A673 (cell line): Measurements from ENCODE around the gene CREB3L2. TPM values are rescaled to one million over a fixed set of nuclear protein-coding genes. Genes with fewer than 3 reads are reported as not detected.
A peak's percentile ranks its signal among the peaks of the same experiment; 100 is the strongest.

Experiments
- BruUV-seq: library from RNA; stranded (reverse); fragments of 400-500 nt; replicated peaks from 2 replicates; lab custom pipeline; 2021; lab: Mats Ljungman, UMichigan
- CTCF ChIA-PET: fragments of 300-600 bp; sonication (Branson Sonifier 250); formaldehyde crosslinking; loops from one replicate; lab custom pipeline; 2022; ENCODE audit warnings: antibody characterized with exemption; lab: Charles Lee
- POLR2A ChIA-PET: fragments of 300-600 bp; sonication (Branson Sonifier 250); formaldehyde crosslinking; loops from one replicate; lab custom pipeline; 2022; ENCODE audit warnings: antibody characterized with exemption; ENCODE audit not compliant: low non-redundant PET; lab: Charles Lee
- DNase-seq: peaks from one replicate; pipeline ENCODE4 v3.0.0-alpha.2; 2015; ENCODE audit warnings: low spot score
- H3K27ac ChIP-seq: fragments of 200-600 bp; sonication (generic); 2 replicates; pipeline ENCODE4 v1.5.1; 2016; ENCODE audit warnings: mixed run types, low read depth, mild to moderate bottlenecking, mixed read lengths, antibody characterized with exemption, low read length; ENCODE audit not compliant: poor library complexity, severe bottlenecking
- H3K27me3 ChIP-seq: fragments of 200-600 bp; sonication (generic); replicated peaks from 2 replicates; pipeline ENCODE4 v1.6.1; 2017; ENCODE audit warnings: mixed run types, low read depth, mild to moderate bottlenecking, mixed read lengths, antibody characterized with exemption, low read length; ENCODE audit not compliant: insufficient read depth, poor library complexity
- H3K36me3 ChIP-seq: fragments of 200-600 bp; sonication (generic); 2 replicates; pipeline ENCODE4 v1.6.1; 2016; ENCODE audit warnings: mixed run types, mild to moderate bottlenecking, mixed read lengths, antibody characterized with exemption, low read length; ENCODE audit not compliant: insufficient read depth, poor library complexity, severe bottlenecking
- H3K4me1 ChIP-seq: fragments of 200-600 bp; sonication (generic); 2 replicates; pipeline ENCODE4 v1.6.1; 2017; ENCODE audit warnings: mixed run types, mild to moderate bottlenecking, mixed read lengths, antibody characterized with exemption, low read length; ENCODE audit not compliant: insufficient read depth, poor library complexity, severe bottlenecking
- H3K4me3 ChIP-seq: fragments of 200-600 bp; sonication (generic); 2 replicates; pipeline ENCODE4 v1.5.1; 2016; ENCODE audit warnings: low read depth, mixed run types, mild to moderate bottlenecking, mixed read lengths, low read length; ENCODE audit not compliant: poor library complexity, severe bottlenecking
- H3K9me3 ChIP-seq: fragments of 200-600 bp; sonication (generic); 2 replicates; pipeline ENCODE4 v1.6.1; 2016; ENCODE audit warnings: mixed run types, low read depth, mild to moderate bottlenecking, mixed read lengths, antibody characterized with exemption, low read length; ENCODE audit not compliant: poor library complexity, severe bottlenecking
- EZH2 ChIP-seq: fragments of 200-600 bp; sonication (generic); IDR thresholded peaks from 2 replicates; pipeline ENCODE4 v1.6.1; 2017; ENCODE audit warnings: borderline replicate concordance, low read depth, mild to moderate bottlenecking, mixed read lengths, antibody characterized with exemption, low read length; ENCODE audit not compliant: poor library complexity, severe bottlenecking
- intact Hi-C: fragments of 100-400 bp; cut with micrococcal nuclease; formaldehyde crosslinking; loops from one replicate; pipeline ENCODE4 v1.10.0; 2022; ENCODE audit not compliant: unreplicated experiment
- total RNA-seq: library from RNA; stranded (reverse); gene quantifications from 2 replicates; pipeline ENCODE4 v1.2.3, GENCODE V29; 2021
- TF ChIP-seq, protein P1 (sequence below): fragments of 300-800, 200-600 bp; sonication (generic); conservative IDR thresholded peaks from 2 replicates; pipeline ENCODE4 v1.5.1; 2017; ENCODE audit warnings: low read depth, mild to moderate bottlenecking, antibody characterized with exemption, low read length, moderate library complexity, mixed read lengths

The CREB3L2 gene
- total RNA-seq, 1 experiment from 2014 or later = 17.0 TPM

DNA sequence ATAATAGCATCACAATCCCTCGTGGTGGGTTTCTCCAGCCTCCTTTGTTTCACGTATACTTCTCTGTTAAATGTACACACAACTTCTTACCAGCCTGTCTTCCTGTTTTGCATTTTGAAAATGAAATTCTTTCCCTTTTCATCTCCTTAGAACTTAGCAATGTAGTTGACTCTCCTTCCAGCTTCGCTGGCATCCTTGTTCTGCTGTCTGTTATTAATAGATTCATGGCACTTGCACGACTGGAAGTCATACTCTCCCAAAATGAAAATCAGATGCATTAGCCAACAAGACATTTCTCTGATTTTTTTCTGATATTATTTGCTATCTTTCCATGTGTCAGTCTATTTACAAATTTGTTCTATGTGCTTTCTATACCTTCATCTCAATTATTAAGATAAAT is 3.0 kb upstream of the CREB3L2 start:
- no peak for DNase-seq
- Histone ChIP-seq H3K27me3 (no peaks in the 10 kb centered on the region), H3K4me3 (no peak overlapping the region), H3K36me3 (no peaks in the 10 kb centered on the region), H3K4me1 (peaks cover 11% of the 10 kb centered on the region), H3K9me3 (no peaks in the 10 kb centered on the region), H3K27ac (no peak overlapping the region)
- ChIA-PET CTCF (no interaction called here), POLR2A (no interaction called here)
- TF ChIP-seq EZH2 = no peak
- TF ChIP-seq, protein P1, sequence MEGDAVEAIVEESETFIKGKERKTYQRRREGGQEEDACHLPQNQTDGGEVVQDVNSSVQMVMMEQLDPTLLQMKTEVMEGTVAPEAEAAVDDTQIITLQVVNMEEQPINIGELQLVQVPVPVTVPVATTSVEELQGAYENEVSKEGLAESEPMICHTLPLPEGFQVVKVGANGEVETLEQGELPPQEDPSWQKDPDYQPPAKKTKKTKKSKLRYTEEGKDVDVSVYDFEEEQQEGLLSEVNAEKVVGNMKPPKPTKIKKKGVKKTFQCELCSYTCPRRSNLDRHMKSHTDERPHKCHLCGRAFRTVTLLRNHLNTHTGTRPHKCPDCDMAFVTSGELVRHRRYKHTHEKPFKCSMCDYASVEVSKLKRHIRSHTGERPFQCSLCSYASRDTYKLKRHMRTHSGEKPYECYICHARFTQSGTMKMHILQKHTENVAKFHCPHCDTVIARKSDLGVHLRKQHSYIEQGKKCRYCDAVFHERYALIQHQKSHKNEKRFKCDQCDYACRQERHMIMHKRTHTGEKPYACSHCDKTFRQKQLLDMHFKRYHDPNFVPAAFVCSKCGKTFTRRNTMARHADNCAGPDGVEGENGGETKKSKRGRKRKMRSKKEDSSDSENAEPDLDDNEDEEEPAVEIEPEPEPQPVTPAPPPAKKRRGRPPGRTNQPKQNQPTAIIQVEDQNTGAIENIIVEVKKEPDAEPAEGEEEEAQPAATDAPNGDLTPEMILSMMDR = no peak
- BruUV-seq = no TSS peak
- intact Hi-C loops = loop anchor here (5.0 kb wide), 3 partner anchors 348 to 732 kb away; no protein-coding TSS in a partner anchor

DNA sequence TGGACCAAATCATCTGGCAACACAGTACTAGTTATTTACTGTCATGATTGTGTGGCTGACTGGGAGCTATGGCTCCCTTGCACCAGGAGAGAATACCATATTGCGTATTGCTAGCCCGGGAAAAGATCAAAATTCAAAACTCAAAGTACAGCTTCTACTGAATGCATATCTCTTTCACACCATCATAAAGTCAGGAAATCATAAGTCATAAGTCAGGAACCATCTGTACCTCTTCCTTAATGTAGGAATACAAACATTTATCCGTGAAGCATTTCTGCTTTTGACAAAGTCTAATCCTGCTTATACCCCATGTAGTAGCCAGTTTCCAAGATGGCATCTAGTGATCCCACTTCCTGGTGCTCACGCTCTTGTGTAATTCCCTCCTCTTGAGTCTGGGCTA is 2.2 kb upstream of the CREB3L2 start:
- Histone ChIP-seq H3K27me3 (no peaks in the 10 kb centered on the region), H3K4me1 (peaks cover 11% of the 10 kb centered on the region), H3K9me3 (no peaks in the 10 kb centered on the region), H3K36me3 (no peaks in the 10 kb centered on the region), H3K4me3 (no peak overlapping the region), H3K27ac (no peak overlapping the region)
- TF ChIP-seq, protein P1 = no peak
- TF ChIP-seq EZH2 = no peak
- no peak for DNase-seq
- ChIA-PET CTCF (no interaction called here), POLR2A (no interaction called here)
- no TSS peak for BruUV-seq
- intact Hi-C loops = loop anchor here (5.0 kb wide), 1 partner anchor 347 kb away; no protein-coding TSS in a partner anchor

DNA sequence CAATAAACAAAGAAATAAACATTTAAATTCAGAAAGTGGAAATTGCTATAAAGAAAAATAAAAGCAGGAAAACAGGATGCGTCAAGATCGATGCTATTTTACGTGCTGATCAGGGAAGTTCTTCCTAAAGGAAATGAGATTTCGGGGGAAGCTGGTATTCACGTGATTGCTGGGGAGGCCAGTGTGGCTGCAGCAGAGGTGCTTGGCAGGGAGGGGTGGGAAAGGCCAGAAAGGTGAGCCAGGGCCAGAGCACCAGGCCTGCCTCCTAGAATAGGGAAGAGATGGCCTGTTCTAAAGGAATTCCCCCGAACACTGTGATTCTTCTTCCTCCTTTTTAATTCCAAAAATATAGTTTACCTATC is 923 bp upstream of the CREB3L2 start:
- peaks cover 11% of the 10 kb centered on the region for H3K4me1 ChIP-seq
- no peaks in the 10 kb centered on the region for H3K9me3 ChIP-seq
- intact Hi-C loops = loop anchor here (5.0 kb wide), 1 partner anchor 346 kb away; no protein-coding TSS in a partner anchor
- no TSS peak for BruUV-seq
- CTCF ChIA-PET = no interaction called here
- H3K4me3 ChIP-seq = peak overlapping the region; percentile 17
- DNase-seq = no peak
- H3K36me3 ChIP-seq = no peaks in the 10 kb centered on the region
- H3K27ac ChIP-seq = no peak overlapping the region
- H3K27me3 ChIP-seq = no peaks in the 10 kb centered on the region
- POLR2A ChIA-PET = no interaction called here
- TF ChIP-seq EZH2 = no peak
- TF ChIP-seq, protein P1 = no peak
